Activated CD4-positive, CD25-positive, alpha-beta regulatory T cell treated with anti-CD3 and anti-CD28 coated beads, Interleukin-2, amount 50 U/mL, for 16 hours (primary cell): ENCODE data around the gene C5orf63.
"Not testable (repeated sequence)": the region's sequence is repeated elsewhere in the genome, so short reads cannot be mapped to it uniquely, and the experiment has no call there.

Experiments used
- DNase-seq: peaks from one replicate; pipeline ENCODE4 v3.0.0-alpha.2; 2020; ENCODE audit warnings: low read depth, low spot score

Gene C5orf63

DNA sequence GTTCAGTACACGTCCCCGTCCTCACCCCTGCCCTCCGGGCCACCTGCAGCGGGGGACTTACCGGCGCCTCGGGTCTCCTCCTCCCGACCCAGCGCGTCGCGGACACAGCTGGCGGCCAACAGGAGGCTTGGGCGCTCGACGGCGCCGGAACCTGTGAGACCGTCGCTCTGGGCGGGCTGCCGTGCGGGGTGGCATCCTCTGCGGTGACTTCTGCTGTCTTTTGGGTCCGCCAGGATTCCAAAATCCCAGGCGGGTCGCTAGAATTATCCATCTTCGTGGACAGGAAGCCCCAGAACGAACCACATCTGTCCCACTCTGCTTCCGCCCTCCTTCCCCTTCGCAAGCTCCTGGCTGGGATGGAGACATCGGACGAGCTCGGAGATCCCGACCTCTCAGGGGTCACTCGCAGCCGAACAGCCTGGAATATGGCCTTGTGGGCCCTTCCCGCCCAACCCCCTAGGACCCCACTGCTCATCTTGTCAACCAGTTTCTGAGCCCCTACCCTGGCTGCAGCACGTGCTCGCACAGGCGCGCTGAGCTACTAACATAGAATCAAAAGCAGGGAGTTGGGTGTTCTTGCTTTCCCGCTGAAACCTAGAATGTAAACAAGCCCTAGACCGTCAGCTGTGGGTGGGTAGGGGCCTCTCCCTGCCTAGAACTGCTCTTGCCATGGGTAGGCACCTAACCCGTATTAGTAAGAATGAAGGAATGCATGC, 42.0 kb downstream of the C5orf63 start:
- no peak for DNase-seq

DNA sequence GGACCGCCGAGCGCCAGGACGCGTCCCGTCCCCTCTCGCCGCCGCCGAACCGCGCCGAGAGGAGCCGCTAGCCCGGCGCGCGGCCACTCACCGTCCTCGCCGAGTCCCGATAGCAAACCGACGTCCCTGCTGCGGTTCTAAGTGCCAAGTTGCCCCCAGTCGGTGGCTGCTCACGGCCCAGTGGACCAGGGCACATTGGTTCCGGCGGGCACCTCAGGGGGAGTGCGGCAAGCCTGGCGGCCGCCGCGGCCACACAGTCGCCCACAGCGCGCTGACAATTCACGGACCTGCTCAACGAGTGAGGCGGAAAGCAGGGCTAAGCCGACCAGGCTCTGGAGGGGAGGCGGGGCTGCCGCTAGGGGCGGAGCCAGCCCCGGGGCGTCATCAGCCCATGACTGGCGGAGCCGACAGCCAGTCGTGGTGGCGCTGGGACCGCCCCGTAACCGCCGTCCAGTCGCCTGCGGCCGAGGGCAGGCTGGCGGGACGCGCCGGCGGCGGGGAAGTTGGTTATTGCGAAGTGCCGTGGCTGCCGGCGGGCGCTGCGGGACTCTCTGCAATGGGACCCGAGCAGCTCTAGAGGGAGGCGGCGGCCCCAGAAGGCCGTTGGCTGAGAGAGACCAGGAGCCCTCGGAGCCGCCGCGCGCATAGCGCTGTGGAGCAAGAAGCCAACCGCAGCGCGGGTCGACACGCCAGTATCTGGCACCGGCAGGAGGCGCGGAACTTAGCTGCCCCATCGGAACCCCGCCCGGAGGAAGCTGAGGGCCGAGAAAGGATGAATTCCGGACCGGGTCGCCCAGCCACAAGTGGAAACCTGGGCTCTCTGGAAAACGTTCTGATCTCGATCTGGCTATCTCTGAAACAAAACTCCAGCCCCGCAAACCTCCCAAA, 42.8 kb downstream of the C5orf63 start, which contains the start of gene MARCHF3:
MARCHF3 (minus strand) TSS at position 300 of the 888 bp plus-strand sequence. CDS start 112,387 bp downstream, outside the sequence.
- peak; percentile 84 for DNase-seq

DNA sequence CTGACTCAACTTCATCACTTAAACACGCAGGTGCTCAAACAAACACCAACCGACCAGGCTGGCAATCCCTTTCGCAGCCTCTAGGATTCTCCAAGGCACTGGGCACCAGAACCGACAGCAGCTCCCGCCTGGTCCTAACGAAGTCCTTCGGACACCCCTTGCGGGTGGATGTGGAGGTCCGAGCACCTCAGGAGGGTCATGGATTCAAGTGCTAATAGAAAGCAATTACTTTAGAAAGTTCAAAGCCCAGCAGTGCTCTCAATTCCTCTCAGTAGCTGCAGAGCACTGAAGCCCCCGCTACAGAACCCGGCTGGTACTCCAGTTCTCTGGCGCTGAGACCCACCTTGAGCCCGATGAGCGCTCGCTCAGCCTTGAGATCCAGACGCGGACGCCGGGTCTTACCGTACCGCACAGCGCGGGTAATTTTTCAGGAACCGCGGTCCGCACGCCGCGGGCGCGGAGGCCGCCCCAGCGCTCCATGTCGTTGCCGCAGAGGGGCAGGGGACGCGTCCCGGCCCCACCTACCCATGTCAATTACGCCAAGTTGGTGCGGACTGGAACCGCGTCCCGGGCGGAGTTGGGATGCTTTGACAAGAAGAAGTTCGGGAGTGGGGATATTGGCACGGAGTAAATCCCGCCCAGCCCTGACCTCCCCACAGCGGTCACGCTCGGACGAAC, 43.6 kb downstream of the C5orf63 start:
- no peak for DNase-seq

DNA sequence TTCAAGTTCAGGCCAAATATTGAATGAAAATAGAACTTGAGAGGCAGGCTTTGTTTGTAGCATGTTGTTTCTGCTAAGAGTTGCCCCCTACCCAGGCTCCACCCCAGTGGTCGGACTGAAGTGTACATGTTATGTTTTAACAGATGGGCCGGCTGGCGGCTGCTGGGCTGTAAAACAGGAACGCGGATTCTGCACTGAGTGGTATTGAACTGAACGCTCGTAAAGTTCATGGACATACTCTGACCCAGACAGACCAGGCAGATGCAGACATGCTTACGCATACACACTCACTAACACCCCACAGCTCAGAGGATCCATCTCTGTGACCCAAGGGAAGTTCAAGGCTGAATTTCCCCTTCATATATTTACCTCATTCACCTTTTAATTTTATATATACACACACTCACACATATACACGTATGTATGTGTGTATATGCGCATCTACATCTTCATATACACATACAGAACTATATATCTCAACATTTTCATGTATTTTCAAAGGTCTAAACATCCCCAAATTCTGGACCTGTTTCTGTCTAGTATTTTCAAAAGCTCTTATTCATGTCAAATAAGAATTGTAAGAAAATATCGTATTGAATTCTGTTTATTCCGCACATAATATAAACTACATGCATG, 44.4 kb downstream of the C5orf63 start:
- DNase-seq = no peak

DNA sequence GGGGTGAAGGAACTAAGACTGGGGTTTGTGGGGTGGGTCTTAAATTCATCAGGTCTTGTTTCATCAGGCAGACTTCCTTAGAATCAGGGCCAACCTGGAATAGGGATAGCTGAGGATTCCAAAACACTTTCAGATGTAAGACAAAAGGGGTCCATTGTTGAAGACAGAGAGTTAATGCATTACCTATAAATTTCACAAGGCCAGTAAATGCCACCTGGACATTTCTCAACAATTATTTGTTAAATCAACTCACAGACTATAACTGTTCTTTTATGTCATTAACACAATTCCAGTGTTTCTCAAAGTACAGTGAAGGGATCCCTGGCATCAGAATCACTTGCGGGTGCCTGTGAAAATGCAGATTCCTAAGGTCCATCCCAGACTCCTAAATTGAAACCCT, 45.8 kb downstream of the C5orf63 start:
- DNase-seq = no peak

DNA sequence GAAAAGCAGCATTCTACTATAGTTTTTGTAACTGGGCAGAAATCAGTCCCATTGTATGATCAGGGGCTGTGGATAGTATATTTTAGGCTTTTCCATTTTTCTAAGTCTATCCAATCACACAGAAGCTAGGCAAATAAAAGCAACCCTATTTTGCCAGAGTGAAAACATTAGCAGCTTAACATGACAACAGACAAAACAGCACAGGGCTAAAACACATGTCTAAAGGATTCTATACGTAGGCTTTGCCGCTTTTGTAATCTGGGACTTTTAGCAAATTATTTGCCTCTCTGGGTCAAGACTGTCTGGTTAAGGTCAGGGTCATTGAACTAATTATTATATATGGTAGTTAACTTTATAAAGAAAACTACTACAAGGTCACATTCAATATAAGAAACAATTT, 47.1 kb downstream of the C5orf63 start:
- DNase-seq = no peak

DNA sequence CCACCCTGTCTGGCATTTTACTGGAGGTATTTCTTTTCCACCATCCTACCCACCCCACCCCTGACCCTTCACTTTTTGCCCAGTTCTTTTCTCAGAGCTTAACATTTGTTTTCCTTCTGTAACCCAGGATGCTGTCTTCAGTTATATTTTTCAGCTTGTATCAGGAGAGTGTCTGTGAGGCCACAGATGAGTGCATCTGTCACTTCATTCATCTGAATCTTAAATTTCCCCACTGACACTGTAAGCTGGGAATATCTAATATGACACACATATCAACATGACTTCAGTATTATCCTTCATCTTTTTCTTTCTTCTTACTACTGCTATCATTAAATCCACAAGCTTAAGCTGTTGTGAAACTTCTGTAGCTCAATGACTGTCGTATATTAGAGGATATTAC, 47.8 kb downstream of the C5orf63 start:
- DNase-seq = no peak

DNA sequence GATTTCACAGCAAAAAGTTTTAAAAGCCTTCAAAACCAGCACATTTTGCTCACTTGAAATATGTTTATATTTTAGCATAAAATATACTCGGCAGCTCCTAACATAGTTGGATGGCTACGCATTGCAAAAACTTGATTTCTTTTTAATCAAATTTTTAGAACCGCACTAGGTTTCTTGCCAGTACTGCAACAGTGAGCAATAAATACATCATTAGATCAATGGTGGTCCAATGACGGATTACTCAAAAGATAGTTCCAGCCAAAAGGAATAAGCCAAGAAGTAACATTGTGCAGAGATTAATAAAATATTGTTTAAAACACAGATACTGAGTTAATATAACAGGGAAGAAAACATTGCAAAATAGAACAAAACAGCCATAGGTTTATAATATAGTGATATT, 48.5 kb downstream of the C5orf63 start:
- no peak for DNase-seq

DNA sequence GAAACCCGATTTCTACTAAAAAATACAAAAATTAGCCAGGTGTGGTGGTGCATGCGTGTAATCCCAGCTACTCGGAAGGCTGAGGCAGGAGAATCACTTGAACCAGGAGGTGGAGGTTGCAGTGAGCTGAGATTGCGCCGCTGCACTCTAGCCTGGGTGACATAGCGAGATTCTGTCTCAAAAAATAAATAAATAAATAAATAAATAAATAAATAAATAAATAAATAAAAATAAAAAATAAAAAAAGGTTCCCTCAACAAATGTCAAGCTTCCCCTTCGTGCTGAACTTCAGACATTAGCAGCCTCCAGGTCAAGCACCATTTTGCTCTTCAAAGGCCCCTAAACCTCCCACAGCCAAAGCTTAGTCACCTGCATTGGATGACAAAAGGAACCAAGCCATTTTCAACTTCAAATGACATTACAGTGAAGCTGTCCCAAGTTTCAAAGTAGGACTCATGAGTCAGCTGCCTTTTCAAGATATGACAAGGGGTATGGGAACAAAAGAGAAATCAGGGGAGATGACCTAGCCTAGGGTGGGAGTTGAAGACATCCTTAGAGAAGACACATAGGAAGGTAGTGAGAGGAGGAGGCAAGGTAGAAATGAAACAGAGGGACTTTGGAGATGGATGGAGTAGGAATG, 49.6 kb downstream of the C5orf63 start:
- DNase-seq = not testable (repeated sequence)

DNA sequence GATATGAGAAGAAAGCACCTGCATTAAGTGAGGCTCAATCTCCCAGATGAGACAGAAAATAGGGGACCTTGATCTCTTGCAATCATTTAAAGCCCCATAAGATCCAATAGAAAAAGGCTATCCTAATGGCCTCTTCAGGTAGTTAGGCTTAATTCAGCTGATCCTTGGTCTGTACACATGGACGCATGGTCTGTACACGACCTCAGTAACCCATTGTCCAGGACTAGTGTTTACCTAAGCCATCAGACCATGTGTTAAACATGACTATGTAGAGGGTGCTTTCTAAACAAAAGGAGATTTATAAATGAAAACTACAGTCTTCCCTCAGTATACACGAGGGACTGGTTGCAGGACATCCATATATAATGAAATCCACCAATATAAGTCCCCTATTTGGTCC, 50.5 kb downstream of the C5orf63 start:
- DNase-seq = no peak

DNA sequence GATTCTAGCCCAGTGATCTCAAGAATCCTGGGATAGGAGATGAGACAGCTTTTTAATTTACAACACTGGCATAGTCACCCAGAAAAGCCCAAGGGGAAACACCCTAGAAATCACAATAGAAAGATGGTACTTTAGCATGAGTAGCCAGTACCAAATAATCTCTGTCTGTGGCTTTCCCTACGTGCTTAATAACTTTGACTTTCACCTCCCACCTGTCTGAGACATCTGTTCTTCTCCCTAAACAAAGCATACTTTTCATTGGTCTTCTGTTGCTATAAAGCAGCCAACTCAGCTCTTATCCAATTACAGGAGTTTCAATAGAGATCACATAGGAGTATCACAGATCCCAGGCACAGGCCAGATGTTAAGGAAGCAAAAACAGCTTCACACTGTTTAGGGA, 53.4 kb downstream of the C5orf63 start:
- no peak for DNase-seq

DNA sequence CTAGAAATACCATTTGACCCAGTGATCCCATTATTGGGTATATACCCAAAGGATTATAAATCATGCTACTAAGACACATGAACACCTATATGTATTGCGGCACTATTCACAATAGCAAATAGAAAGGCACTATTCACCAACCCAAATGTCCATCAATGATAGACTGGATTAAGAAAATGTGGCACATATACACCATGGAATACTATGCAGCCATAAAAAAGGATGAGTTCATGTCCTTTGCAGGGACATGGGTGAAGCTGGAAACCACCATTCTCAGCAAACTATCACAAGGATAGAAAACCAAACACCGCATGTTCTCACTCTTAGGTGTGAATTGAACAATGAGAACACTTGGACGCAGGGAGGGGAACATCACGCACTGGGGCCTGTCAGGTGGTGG, 56.6 kb downstream of the C5orf63 start:
- not testable (repeated sequence) for DNase-seq

DNA sequence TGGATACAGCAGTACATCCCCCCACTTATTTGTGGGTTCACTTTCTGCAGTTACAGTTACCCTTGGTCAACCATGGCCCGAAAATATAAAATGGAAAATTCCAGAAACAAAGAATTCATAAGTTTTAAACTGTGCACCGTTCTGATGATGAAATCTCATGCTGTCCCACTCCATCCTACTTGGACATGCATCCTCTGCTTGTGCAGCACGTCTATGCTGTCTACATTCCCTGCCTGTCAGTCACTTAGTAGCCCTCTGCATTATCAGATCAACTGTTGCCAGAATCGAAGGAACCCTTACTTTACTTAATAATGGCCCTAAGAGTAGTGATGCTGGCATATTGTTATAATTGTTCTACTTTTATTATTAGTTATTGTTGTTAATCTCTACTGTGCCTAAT, 57.6 kb downstream of the C5orf63 start:
- DNase-seq = no peak

DNA sequence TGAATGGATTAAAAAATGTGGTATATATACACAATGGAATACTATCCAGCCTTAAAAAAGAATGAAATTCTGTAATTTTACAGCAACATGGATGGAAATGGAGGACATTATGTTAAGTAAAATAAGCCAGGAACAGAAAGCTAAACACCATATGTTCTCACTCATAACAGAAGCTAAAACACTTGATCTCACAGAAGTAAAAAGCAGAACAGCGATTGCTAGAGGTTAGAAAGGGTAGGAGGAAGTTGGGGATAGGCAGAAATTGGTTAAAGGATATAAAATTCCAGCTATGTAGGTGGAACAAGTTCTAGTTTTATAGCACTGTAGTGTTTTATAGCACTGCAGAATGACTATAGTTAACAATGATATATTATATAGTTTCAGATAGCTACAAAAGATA, 58.7 kb downstream of the C5orf63 start:
- DNase-seq = no peak

DNA sequence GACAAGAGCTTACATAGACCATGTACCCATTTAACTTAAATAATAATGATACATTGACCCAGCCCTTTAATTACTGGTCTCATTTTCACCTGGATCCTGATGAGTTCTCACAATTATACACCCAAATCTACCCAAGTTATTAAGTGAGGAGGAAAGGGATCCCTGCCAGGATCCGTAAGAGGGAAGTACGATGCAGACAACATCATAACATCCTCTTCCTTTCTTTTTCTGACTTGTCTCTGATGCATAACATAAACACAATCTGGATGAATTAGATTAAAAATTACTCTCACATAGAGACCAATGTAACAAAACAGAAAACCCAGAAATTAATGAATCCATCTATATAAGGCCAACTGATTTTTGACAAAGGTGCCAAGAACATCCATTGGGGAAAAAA, 59.9 kb downstream of the C5orf63 start:
- DNase-seq = no peak

DNA sequence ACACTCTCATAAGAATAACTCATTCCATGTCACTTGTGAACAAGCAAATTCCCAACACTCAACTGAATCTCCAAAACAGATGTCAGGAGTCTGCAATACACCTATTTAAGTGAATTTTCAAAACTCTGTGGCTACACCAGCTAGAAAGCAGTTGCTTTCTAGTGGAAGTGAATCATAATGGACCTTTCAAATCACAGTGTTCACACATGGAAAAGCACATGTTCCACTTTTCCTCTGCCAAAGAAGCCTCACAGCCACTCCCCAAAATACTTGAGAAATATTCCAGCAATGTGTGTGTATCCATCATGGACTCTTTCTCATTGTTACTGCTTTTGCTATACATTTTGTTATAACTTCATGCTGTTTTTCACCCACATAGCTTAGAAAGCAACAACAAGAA, 60.4 kb downstream of the C5orf63 start:
- DNase-seq = no peak

DNA sequence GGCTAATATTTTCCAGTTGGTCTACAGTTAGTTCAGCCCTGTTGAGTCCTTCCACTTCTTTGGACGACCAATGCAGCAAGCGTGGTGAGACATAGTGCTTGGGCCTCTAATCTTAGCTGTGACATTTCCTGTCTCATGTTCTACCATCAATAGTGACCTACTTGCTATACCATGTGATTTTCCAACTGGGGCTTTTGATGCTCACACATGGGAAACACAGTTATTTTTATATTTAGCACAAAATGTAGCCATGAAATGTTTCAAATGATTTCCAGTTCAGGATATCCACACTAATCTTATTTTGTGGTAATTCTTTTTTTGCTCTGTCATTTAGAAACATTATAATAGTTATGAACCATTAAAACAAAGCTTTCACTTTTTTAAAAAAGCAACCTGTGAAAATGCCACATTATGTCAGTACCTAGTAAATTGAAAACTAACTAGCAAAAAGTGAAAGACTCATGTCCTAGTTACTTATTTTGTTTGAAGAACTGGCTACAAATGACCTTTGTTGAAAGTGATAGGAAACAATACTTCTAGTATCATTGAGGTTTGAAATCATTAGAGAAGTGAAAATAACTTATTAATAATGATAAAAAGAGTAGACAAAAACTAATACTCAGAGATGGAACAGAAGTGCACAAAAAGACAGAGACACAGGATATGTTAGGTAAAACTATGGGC, 61.2 kb downstream of the C5orf63 start:
- no peak for DNase-seq

DNA sequence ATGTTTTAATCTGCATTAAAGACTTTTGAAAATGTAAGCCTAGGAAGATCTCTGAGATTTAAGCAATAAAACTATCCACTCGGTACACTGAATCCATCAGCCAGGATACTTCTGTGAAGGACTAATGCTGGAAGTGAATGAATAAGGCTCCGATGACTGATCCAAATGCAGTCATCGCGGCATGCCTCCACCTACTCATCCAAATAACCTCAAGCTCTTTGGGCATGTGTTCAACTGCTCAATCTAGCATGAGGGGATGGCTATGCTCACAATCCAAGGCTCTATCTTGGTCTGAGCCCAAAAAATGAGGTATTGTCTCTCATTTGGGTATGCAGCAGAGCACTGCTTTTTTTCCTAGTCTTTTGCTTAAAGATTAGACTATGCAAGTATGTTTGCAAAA, 62.1 kb downstream of the C5orf63 start:
- no peak for DNase-seq

DNA sequence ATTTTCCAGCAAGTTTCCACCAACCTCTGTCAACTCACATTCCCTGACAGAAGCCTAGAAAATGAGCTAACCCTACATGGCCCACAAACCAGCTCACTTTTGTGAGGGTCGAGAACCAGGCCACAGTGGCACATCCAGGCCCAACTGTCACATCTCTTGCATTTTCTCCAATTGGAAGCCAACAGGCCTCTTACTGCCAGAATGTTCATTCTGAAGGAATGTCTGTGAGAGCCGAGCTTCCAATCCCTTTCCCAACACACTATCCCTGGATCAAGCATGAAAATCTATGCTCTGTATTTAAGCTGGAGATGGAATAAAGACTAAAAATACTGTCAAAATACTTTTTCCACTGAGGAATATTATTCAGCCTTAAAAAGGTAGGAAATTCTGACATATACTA, 62.9 kb downstream of the C5orf63 start:
- DNase-seq = no peak

DNA sequence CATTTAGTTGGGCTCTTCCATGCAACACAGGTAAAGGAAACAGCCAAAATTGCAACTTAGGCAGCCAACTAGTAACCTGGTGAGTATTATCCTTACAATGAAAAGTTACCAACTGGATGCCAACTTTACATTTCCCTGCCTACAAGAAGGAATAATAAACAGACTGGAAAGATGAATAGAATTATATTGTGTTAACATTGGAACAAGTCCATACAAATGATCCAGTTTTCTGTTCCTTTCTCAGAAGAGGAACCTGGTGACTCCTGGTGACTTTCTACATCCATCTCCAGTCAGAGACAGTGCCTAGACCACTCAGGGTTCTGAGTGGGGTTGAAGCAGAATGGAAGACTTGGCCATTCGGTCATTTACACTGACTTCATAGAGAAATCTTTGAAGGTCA, 63.5 kb downstream of the C5orf63 start:
- DNase-seq = no peak
